GM23338 (cell line): Measurements from ENCODE around the gene HAT1.

Experiments used
- CREB1 ChIP-seq: fragments of 250-450 bp; sonication (Bioruptor Pico); IDR thresholded peaks from 2 replicates; pipeline ENCODE4 v1.5.0; 2020; ENCODE audit warnings: low read depth, mild to moderate bottlenecking, moderate library complexity
- EZH2 ChIP-seq: fragments of 200-600 bp; sonication (generic); IDR thresholded peaks from one replicate; pipeline ENCODE4 v1.8.0; 2017; ENCODE audit warnings: antibody characterized with exemption, mild to moderate bottlenecking, low read depth; ENCODE audit not compliant: unreplicated experiment
- EZH2phosphoT487 ChIP-seq: fragments of 200-600 bp; sonication (generic); IDR thresholded peaks from one replicate; pipeline ENCODE4 v1.8.1; 2018; ENCODE audit warnings: antibody characterized with exemption; ENCODE audit not compliant: unreplicated experiment
- JUNB ChIP-seq: IDR thresholded peaks from one replicate; pipeline ENCODE4 v1.6.1; 2016; ENCODE audit warnings: antibody characterized with exemption; ENCODE audit not compliant: unreplicated experiment
- POLR2AphosphoS5 ChIP-seq: IDR thresholded peaks from 2 replicates; pipeline ENCODE4 v1.6.1; 2016; ENCODE audit warnings: antibody characterized with exemption, low read depth
- ZNF114 ChIP-seq: fragments of 250-450 bp; sonication (Bioruptor Pico); IDR thresholded peaks from 2 replicates; pipeline ENCODE4 v1.5.0; 2020; ENCODE audit warnings: mild to moderate bottlenecking, moderate library complexity
- ZNF331 ChIP-seq: fragments of 250-450 bp; sonication (Bioruptor Pico); IDR thresholded peaks from 2 replicates; pipeline ENCODE4 v1.5.0; 2020; ENCODE audit warnings: low read depth, mild to moderate bottlenecking, moderate library complexity
- TF ChIP-seq, protein P1 (sequence below), 2 experiments: fragments of 200-600 bp in 1 of 2; sonication (generic) in 1 of 2; conservative IDR thresholded peaks; 2 replicates each; pipeline versions ENCODE4 v1.5.1 to v1.6.1; 2016 to 2017; ENCODE audit warnings: antibody characterized with exemption in 2 of 2, low read depth in 2 of 2, mild to moderate bottlenecking in 2 of 2, moderate library complexity in 1 of 2
- TF ChIP-seq, protein P2 (sequence below): IDR thresholded peaks from one replicate; pipeline ENCODE4 v1.6.1; 2018; ENCODE audit warnings: antibody characterized with exemption; ENCODE audit not compliant: unreplicated experiment
- TF ChIP-seq, protein P3 (sequence below): IDR thresholded peaks from 2 replicates; pipeline ENCODE4 v1.6.1; 2016; ENCODE audit warnings: antibody characterized with exemption
- TF ChIP-seq, protein P4 (sequence below): fragments of 250-450 bp; sonication (Bioruptor Pico); IDR thresholded peaks from 2 replicates; pipeline ENCODE4 v1.5.0; 2020; ENCODE audit warnings: mild to moderate bottlenecking, moderate library complexity

DNA sequence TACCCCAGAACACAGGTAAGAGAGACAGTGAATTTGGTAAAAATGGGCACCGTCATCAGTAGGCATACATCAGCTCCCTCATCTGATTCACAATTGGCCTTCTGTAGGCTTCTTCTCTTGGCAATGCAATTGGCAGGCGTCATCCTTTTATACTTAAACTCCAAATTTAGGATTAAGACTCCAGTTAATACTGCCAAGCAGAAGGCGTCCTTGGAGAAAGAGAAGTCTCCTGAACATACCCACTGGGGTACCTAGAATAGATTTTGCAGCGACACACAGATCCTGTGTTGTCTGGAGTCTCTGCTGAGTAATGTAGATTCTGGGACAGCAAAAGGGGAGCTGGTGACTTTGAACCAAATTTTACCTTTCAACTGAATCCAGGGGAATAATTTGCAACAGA is 76.9 kb downstream of the HAT1 start:
- TF ChIP-seq, protein P1, sequence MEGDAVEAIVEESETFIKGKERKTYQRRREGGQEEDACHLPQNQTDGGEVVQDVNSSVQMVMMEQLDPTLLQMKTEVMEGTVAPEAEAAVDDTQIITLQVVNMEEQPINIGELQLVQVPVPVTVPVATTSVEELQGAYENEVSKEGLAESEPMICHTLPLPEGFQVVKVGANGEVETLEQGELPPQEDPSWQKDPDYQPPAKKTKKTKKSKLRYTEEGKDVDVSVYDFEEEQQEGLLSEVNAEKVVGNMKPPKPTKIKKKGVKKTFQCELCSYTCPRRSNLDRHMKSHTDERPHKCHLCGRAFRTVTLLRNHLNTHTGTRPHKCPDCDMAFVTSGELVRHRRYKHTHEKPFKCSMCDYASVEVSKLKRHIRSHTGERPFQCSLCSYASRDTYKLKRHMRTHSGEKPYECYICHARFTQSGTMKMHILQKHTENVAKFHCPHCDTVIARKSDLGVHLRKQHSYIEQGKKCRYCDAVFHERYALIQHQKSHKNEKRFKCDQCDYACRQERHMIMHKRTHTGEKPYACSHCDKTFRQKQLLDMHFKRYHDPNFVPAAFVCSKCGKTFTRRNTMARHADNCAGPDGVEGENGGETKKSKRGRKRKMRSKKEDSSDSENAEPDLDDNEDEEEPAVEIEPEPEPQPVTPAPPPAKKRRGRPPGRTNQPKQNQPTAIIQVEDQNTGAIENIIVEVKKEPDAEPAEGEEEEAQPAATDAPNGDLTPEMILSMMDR (conservative IDR thresholded peaks at IDR 0.05; ENCODE audit: low read depth in 2 of 2) = no peak
- no peak for TF ChIP-seq CREB1 (CRISPR knock-in tag)
- no peak for TF ChIP-seq EZH2
- TF ChIP-seq, protein P2, sequence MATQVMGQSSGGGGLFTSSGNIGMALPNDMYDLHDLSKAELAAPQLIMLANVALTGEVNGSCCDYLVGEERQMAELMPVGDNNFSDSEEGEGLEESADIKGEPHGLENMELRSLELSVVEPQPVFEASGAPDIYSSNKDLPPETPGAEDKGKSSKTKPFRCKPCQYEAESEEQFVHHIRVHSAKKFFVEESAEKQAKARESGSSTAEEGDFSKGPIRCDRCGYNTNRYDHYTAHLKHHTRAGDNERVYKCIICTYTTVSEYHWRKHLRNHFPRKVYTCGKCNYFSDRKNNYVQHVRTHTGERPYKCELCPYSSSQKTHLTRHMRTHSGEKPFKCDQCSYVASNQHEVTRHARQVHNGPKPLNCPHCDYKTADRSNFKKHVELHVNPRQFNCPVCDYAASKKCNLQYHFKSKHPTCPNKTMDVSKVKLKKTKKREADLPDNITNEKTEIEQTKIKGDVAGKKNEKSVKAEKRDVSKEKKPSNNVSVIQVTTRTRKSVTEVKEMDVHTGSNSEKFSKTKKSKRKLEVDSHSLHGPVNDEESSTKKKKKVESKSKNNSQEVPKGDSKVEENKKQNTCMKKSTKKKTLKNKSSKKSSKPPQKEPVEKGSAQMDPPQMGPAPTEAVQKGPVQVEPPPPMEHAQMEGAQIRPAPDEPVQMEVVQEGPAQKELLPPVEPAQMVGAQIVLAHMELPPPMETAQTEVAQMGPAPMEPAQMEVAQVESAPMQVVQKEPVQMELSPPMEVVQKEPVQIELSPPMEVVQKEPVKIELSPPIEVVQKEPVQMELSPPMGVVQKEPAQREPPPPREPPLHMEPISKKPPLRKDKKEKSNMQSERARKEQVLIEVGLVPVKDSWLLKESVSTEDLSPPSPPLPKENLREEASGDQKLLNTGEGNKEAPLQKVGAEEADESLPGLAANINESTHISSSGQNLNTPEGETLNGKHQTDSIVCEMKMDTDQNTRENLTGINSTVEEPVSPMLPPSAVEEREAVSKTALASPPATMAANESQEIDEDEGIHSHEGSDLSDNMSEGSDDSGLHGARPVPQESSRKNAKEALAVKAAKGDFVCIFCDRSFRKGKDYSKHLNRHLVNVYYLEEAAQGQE = no peak
- no peak for TF ChIP-seq POLR2AphosphoS5
- TF ChIP-seq EZH2phosphoT487 = no peak
- no peak for TF ChIP-seq ZNF114 (CRISPR knock-in tag)
- no peak for TF ChIP-seq JUNB
- TF ChIP-seq, protein P3, sequence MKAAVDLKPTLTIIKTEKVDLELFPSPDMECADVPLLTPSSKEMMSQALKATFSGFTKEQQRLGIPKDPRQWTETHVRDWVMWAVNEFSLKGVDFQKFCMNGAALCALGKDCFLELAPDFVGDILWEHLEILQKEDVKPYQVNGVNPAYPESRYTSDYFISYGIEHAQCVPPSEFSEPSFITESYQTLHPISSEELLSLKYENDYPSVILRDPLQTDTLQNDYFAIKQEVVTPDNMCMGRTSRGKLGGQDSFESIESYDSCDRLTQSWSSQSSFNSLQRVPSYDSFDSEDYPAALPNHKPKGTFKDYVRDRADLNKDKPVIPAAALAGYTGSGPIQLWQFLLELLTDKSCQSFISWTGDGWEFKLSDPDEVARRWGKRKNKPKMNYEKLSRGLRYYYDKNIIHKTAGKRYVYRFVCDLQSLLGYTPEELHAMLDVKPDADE = no peak
- TF ChIP-seq, protein P4, sequence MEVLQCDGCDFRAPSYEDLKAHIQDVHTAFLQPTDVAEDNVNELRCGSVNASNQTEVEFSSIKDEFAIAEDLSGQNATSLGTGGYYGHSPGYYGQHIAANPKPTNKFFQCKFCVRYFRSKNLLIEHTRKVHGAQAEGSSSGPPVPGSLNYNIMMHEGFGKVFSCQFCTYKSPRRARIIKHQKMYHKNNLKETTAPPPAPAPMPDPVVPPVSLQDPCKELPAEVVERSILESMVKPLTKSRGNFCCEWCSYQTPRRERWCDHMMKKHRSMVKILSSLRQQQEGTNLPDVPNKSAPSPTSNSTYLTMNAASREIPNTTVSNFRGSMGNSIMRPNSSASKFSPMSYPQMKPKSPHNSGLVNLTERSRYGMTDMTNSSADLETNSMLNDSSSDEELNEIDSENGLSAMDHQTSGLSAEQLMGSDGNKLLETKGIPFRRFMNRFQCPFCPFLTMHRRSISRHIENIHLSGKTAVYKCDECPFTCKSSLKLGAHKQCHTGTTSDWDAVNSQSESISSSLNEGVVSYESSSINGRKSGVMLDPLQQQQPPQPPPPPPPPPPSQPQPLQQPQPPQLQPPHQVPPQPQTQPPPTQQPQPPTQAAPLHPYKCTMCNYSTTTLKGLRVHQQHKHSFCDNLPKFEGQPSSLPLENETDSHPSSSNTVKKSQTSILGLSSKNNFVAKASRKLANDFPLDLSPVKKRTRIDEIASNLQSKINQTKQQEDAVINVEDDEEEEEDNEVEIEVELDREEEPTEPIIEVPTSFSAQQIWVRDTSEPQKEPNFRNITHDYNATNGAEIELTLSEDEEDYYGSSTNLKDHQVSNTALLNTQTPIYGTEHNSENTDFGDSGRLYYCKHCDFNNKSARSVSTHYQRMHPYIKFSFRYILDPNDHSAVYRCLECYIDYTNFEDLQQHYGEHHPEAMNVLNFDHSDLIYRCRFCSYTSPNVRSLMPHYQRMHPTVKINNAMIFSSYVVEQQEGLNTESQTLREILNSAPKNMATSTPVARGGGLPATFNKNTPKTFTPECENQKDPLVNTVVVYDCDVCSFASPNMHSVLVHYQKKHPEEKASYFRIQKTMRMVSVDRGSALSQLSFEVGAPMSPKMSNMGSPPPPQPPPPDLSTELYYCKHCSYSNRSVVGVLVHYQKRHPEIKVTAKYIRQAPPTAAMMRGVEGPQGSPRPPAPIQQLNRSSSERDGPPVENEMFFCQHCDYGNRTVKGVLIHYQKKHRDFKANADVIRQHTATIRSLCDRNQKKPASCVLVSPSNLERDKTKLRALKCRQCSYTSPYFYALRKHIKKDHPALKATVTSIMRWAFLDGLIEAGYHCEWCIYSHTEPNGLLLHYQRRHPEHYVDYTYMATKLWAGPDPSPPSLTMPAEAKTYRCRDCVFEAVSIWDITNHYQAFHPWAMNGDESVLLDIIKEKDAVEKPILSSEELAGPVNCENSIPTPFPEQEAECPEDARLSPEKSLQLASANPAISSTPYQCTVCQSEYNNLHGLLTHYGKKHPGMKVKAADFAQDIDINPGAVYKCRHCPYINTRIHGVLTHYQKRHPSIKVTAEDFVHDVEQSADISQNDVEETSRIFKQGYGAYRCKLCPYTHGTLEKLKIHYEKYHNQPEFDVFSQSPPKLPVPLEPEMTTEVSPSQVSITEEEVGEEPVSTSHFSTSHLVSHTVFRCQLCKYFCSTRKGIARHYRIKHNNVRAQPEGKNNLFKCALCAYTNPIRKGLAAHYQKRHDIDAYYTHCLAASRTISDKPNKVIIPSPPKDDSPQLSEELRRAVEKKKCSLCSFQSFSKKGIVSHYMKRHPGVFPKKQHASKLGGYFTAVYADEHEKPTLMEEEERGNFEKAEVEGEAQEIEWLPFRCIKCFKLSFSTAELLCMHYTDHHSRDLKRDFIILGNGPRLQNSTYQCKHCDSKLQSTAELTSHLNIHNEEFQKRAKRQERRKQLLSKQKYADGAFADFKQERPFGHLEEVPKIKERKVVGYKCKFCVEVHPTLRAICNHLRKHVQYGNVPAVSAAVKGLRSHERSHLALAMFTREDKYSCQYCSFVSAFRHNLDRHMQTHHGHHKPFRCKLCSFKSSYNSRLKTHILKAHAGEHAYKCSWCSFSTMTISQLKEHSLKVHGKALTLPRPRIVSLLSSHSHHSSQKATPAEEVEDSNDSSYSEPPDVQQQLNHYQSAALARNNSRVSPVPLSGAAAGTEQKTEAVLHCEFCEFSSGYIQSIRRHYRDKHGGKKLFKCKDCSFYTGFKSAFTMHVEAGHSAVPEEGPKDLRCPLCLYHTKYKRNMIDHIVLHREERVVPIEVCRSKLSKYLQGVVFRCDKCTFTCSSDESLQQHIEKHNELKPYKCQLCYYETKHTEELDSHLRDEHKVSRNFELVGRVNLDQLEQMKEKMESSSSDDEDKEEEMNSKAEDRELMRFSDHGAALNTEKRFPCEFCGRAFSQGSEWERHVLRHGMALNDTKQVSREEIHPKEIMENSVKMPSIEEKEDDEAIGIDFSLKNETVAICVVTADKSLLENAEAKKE (CRISPR knock-in tag) = no peak
- TF ChIP-seq ZNF331 = no peak
